ENCODE results near the gene SMIM35.

SMIM35 gene

DNA sequence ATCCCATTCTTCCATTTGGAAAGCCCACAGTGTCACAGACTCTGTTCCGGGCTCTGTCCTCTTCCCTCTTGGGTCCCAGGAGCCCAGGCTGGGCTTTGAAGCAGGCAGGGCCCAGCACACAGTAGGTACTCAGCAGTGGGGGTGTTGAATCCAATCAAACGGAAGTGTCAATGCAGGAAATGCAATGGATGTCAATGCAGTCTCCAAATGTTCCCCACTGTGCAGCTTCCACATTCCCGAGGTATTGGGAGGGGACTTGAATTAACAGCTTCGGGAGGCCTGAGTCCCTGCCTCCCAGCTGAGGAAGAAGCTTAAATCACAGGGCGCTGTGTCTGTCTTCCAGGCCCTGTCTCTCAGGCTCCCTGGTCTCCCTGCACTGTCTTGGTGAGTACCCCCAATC lies 21.8 kb upstream of the SMIM35 start:
- no peak for DNase-seq

DNA sequence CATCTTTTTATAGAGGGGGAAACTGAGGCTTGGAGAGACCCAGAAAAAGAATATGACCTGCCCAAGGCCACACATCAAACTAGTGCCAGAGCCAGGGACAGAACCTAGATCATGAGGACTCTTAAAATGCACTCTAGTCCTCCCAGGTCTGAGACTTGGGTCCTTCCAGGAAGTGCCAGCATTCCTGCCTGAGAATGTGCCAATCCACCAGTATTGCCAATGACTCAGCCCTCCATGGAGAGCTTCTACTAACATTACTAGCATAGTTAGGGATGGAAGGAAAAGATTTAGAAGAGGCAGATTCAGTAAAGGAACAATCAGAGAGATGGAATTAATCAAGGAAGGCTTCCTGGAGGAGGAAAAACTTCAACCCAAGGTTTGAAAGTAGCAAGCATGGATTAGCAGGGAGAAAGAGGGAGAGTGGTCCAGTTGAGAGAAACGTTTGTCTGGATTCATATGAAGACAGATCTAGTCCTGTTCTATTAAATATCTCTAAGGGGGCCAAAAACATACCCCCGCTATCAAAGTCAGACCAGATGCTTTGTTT lies 20.1 kb upstream of the SMIM35 start:
- no peak for DNase-seq

DNA sequence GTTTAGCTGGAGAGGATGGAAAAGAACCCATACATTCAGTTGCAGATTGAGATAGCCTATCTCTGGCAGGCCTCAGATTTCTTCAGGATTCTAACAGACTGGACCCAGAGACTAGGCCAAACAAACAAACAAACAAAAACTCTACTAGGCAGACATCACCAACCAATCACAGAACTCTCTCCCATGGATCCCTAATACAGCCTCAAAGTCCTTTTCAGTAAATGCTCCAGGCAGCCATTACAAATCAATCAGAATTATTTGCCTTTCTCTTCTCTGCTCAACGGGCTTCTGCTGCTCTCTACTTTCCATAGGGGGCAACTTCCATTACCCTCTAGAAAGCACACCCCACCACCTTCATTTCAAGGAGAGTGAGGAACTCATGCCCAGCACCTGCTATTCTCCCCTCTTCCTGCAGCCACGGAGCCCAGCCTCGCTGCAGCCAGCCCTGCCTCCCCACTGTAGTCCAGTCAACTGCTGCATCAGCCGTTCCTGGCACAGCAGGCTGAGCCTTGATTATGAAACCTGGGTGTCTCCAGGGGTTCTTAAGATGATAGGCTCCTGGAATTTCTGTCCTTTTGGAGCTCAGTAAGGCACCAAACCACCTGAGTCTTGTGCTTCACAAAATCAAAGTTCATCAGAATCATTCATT lies 19.0 kb upstream of the SMIM35 start:
- no peak for DNase-seq

DNA sequence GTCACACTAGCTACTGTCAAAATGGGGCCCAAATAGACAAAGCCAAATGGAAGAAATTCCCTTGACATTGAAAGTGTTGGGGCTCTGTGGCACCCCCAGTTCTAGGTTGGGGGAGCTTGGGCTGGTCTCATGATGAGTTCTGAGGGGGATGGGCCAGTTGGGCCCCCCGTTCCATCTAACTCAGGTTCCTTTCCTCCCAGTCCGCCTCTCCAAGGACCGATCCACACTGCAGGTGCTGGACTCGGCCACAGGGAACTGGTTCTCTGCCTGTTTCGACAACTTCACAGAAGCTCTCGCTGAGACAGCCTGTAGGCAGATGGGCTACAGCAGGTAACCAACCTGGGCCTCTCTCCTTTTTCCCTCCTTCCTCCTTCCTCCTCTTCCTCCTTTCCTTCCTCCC lies 17.7 kb upstream of the SMIM35 start:
- no peak for DNase-seq

DNA sequence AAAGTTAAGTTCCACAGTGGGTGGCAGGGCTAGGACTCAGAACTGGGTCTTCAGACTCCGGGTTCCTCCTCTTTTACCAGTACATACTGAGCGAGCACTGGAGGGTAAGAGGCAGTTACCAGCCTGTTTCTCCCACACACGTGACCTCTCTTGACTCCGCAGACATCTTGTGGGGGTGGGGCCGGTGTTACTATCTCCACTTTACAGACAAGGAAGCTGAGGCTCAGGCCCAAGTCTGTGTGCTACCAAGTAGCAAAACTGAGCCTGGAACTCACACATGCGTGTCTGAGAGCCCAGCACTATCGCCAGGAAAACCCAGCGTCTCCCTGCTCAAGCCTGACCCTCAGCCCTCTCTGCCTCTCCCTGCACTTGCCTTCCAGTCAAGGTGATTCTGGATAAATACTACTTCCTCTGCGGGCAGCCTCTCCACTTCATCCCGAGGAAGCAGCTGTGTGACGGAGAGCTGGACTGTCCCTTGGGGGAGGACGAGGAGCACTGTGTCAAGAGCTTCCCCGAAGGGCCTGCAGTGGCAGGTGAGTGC lies 16.0 kb upstream of the SMIM35 start:
- DNase-seq = no peak

DNA sequence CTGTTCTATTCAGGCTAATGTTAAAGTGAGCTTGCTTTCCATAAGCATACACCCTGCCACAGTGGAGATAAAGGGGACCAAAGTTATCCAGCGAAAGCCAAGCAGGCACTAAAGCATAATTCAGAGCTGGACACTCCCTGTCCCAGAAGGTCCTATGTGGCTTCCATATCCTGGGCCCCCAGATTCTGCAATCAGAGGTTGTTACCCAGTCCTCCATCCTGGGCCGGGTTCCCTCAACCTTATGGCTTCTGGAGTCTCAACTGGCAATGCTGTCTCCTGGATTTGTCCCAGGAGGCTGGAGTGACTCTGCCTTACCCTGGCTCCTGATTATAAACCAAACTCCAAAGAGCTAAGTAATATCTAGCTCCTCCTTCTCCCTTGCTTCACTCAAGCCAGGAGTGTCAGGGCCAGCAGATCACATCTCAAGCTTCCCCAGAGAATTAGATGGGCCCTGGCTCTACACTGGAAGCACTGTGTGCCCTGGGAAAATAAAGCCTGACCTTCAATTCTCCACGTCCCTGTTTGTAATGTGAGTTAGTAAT lies 14.0 kb upstream of the SMIM35 start:
- no peak for DNase-seq

DNA sequence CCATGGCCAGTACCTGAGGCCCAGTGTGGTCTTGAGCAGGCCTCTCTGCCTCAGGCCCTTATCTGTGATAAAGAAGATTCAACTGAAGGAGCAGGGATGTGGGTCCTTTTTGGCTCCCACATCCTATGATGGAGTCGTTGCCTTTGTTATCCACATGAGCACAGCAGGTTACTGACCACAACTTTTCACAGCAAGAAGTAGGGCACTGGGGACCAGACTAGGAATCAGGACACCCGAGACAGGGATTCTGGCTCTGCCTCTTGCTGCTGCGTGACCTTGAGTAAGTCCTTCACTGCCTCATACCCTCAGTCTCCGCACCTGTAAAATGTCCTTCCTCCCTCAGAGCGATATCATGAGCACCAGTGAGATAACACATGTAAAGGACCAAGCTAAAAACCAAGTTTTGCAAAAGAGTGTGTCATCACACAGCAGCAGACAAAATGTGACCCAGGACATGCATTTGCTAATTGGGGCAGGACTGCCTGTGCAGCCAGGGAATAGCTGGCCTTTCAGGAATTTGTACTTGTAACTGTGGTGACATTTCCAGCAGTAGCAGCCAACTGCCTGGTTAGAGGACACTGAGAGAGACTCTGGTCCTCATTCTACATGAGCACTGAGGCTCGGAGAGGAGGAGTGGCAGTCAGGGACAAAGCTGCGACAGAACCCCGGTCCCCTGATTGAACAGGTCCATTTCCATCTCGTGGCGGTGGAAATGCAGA lies 13.2 kb upstream of the SMIM35 start:
- no peak for DNase-seq

DNA sequence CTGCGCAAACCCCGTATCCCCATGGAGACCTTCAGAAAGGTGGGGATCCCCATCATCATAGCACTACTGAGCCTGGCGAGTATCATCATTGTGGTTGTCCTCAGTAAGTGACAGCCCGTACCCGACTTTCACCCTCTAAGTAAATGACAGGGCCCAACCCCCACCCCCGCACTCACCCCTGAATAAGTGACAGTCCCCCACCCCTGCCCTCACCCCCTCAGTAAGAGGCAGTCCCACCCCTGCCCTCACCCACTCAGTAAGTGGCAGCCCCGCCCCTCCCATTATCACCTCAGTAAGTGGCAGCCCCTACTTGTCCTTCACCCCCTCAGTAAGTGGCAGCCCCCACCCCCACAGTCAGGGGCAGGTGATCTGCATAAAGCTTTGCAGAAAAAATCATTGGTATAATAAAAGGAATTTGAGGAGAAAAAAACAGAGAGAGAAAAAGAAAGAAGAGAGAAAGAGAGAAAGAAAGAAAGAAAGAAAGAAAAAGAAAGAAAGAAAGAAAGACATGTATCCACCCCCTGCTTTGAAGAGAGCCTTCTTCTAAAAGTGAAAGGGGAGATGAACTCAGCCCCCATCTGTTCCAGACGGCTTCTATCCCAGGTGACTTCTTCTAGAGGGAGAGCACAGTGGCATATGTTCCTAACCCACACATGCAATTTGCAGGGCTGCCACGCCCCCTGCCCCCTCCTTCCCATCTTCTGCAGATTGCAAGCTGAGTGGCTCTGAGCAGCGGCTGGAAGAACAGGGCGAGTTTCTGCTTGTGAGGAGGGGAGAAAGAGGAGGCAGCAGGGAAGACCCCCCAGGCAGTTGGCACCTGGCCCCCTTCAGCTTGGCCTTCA lies 12.5 kb upstream of the SMIM35 start:
- no peak for DNase-seq

DNA sequence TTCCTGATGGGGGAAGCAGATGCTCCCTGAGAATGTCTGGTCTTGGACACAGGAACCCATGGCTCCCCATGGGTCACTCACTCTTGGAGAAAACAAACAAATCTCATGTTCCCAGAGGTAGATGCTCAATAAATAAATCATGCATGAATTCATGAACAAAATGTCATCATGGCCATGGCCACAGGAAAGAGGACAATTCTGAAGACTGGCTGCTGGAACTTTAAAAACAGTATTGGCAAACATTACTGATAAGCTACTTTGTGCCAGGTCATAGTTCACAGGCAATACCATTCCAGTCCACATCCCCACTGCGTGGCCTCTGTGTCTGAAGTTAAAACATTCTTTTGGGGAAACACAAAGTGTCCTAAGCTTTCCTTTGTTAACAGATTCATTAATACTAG lies 9.2 kb upstream of the SMIM35 start:
- no peak for DNase-seq

DNA sequence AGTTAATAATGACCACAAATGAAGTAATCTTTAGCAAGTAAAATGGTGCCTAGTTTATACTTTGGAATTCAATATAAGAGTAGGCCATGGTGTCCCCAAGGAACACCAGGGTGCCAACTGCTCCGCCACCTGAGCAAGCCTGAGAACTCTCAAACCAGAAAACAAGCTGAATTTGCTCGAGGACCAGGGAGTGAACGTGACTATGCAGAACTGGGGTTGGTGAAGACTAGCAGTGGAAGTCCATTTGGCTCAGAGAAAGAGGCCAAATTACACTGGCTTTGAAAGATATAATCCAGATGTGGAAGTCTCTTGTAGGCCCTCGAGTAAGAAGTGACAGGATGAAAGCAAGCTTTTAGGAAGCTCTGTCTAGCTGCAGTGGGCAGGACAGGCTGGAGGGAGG lies 8.7 kb upstream of the SMIM35 start:
- no peak for DNase-seq

DNA sequence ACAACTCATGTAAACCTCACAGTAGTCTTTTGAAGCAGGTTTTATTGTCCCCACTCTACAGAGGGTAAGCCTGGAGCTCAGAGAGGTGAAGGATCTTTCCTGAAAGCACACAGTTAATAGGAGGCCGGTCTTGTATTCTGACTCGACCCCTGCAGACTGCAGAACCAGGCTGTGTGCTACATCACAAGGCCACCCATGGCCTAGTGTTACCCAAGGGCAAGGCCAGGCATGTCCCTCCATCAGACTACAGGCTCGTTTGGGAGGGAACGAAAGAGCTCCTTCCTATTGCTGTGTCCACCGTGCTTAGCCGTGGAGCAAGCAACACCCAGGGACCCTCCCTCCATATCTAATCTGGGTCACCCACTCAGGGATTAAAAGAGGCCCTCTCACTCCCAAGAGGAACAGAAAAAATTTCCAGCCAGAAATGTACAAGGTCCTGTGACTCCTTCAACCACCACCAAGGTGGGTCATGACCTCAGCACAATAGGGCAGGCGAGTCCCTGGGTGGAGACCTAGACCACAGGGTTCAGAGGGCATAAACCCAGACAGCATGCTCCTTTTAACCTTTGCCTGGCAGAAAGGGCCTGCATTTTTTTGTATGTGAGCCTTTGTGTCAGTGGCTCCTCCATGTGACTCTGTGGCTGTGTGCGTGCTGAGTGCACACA lies 6.3 kb upstream of the SMIM35 start:
- DNase-seq = no peak

DNA sequence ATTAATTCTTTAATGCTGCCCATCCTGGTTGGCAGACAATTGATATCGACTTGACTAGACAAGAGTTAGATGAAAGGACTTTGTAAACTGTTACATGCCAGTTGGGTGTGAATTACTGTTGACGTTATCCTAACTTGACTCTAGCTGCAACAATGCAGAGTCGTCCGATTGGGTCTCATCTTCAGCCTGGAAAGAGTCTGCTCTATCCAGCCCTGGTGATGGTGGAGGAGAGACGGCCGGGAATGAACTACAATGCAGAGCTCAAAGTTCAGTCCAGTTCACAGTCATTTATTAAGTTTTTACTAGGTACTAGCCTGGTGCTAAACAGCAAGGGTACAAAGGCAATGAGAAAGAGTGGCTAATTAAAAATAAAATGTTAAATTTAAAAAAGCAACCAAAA lies 4.9 kb upstream of the SMIM35 start:
- DNase-seq = no peak

DNA sequence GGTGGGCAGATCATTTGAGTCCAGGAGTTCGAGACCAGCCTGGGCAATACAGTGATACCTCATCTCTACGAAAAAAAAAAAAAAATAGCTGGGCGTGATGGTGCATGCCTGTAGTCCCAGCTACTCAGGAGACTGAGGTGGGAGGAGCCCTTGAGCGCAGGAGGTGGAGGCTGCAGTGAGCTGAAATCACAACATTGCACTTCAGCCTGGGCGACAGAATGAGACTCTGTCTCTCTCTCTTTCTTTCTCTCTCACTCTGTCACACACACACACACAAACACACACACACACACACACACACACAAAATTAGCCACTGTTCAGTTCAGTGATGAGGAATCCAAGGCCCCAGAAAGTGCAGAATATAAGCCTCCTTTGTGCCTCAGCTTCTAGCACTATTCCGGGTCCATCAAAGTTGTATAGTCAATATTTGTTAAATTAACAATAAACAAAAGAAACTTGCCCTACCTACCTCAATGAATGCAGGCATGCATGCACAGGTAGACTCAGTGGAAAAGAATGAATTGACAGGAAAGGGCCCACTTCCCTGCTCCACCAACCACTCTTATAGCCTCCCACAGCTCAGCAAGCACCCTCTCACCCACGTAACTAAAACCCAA lies 3.9 kb upstream of the SMIM35 start:
- DNase-seq = no peak

DNA sequence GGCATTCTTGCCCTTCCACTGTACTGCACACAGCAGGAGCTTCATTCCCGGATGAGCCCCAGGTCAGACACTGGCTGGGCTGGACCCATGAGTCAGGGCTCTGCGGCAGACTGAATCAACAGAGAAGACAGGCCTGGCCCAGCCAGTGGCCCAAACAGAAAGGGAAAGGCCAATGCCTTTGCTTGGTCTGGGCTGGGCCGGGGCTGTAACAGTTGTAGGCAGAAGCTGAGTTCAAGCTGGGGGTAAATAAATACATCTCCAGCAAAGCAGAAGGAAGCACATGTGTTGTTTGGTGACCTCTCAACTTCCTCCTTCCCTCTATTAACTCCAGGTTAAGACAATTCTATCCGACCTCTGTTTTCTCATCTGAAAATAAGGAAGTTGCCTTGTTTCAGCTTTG lies 1.8 kb upstream of the SMIM35 start:
- DNase-seq = no peak

DNA sequence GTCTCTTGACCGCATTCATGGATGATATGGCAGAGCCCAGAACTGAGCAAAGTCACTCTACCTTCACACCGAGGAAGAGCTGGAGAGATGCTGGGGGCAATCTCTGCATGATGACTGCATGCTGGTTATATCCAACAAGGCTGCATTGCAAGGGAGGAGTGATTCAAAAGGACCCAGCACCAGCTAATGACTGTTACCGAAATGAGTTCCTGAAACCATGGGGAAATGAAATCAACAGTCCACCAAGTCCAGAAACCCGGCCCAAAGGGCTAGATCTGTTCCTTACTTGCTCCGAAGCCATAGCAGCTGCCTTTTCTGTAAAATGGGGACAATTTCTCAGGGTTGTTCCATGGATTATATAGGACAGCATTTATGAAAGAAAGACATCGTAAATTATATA lies 1.2 kb upstream of the SMIM35 start:
- no peak for DNase-seq

DNA sequence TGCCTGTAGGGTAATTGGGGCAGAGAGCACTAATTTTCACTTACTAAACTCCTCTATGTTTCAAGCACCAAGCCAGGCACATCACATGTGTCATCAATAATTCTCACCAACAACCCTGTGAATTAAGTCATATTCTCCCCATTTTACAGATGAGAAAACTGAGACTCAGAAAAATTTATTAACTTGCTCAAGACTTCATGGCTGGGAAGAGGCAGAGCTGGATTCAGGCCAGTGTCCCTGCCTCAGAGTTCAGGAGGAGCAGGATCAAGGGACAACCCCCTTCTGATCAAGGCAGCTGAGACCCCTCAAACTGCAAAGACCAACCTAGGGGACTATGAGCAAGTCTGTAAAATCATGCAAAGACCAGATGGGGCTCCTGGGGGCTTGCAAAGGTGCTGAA lies 2.1 kb downstream of the SMIM35 start:
- no peak for DNase-seq

DNA sequence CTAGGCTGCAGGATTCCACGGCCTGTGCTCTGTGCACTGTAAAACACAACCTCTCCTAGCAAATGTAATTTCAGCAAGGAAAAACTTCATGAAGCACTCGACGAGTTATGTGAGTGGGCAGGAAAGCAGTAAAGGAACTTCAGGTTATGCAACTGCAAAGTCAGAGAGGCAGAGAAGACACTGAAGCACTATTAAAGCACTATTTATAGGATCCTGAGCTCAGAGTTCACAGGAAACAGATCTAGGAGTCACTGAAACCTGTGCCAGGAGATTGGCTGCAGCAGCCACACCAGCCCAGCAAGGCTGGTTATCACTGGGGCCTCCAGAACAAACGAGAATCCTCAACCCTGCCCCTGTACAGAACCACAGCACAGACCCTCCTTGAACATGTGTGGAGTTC lies 2.5 kb downstream of the SMIM35 start:
- DNase-seq = no peak

DNA sequence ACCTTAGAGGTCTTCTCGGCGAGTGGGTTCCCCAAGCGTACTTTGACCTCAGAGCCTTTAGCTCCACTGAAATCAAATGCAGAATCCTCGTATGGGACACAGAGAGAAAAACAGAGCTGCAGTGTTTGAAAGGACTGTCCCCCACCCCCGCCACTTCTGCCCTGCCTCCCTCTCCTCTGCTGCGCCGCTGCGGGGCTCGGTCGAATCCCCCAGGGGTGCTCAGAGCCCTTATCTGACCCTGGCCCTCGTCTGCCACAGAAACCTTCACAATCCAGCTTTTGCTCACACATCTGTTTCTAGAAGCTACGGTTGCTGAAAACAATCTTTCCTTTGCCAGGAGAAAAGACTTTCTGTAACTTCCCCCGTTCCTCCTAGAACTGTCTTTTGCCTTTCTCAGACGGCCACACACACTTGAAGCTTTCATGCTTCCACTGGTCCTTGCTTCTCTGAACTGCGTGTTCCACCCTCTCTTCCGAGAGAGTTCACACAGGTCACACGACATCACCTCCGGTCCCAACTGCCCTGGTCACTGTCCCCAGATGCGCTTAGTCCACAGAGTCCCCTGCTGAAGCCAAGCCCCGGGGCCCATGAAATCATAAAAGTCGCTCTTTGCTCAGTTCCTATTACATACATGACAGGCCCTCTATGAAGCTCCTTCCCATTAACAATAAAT lies 3.7 kb downstream of the SMIM35 start:
- DNase-seq = no peak

DNA sequence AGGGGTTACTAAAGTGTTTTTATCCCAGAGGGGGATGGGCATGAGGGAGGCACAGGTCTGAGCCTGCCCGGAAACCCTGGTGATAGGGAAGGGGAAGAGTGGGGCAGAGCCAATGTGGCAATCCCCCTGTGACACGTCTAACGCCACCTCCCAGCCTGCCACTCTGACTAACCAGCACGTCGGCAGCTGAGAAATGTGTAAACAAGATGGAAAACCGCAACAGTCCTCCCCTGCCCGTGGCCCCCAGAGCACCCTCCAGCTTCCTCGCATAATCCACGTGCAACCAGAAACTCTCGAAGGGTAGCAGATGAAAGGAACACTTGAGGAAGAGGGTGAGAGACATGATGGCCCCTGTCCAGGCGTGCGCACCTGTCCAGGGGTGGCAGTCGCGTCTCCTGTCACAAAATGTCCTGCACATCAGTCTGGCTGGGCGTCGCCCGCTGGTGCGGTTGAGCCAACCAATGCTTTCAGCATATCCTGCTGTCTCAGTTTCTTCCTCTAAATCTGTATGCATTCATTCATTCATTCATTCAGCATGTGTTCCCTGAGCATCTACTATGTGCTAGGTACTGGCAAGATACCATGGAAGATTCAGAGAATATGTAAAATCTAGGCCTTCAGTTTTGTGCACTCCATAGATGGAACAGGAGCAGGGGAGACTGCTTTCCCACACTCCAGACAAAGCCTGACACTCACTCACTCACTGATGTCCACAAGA lies 5.4 kb downstream of the SMIM35 start:
- no peak for DNase-seq

DNA sequence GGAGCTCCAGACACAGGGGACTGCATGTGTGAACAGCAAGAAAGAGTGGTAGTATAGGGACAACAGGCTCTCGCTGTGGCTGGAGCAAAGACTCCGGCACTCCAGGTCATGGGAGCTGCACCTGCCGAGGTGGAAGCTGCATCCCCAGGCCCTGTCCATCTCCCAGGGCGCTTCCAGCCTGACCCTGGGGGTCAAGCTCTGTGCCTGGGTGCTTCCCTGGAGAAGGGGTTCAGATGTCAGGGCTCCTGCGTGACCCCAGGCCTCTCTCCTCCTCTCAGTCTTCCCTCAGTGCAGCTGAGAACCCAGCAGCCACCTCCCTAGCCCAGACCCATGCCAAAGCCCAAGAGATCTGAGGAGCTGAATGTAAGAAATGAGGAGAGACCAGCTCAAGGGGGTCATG lies 6.5 kb downstream of the SMIM35 start:
- no peak for DNase-seq

DNA sequence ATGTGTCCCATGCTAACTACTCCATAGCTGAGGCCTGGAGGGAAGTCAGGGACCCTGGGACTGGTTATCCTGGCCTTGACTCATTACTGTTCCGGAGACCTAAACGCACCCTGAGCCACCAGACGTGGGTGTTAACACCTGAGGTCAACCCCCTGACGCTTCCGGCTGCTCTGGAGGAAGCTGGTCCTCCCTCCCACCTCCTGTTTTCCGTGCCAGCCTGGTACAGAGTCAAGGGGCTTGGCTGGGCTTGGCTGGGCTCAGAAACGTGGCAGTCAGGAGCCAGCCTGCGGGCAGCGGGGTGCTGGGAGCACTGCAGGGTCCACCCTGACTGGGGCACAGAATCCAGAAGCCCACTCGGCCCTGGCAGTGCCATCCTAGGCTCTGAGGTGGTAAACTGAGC lies 7.3 kb downstream of the SMIM35 start:
- DNase-seq = no peak

Data from NCI-H1048 (cell line).